T-cell (primary cell): ENCODE measurements around the gene LYRM4. TPM values are rescaled to one million over a fixed set of nuclear protein-coding genes. Genes with fewer than 3 reads are reported as not detected.
"Not testable (repeated sequence)": the region's sequence is repeated elsewhere in the genome, so short reads cannot be mapped to it uniquely, and the experiment has no call there.

Source experiments
- ATAC-seq, 4 experiments: fragments of 200-7000 bp in 3 of 4; fragments of 150-1000 bp in 1 of 4; cut with Tn5 transposase; replicated peaks in 1 of 4; 1 replicate in 3 of 4; 2 replicates in 1 of 4; pipeline ENCODE4 v1.10.0; 2021; ENCODE audit warnings: moderate library complexity in 3 of 4, mild to moderate bottlenecking in 2 of 4, moderate number of reproducible peaks in 1 of 4
- CTCF ChIA-PET, 2 donors: fragments of 300-600 bp; sonication (Branson Sonifier 250); formaldehyde crosslinking; loops; one replicate each; lab custom pipeline; 2022; ENCODE audit warnings: antibody characterized with exemption in 2 of 2; lab: Charles Lee
- POLR2A ChIA-PET, 2 donors: fragments of 300-600 bp; sonication (Branson Sonifier 250); formaldehyde crosslinking; loops; one replicate each; lab custom pipeline; 2022; ENCODE audit warnings: antibody characterized with exemption in 2 of 2; lab: Charles Lee
- DNase-seq, 35 experiments: peaks; one replicate each; pipeline versions ENCODE4 v3.0.0 to v3.0.0-alpha.2; 2013 to 2023
- H3K27ac ChIP-seq: one replicate; pipeline ENCODE4 v1.5.1; 2013; ENCODE audit warnings: low read length
- H3K27me3 ChIP-seq, 2 experiments: replicated peaks in 1 of 2; 1 replicate in 1 of 2; 2 replicates in 1 of 2; pipeline versions ENCODE4 v1.6.1 to v1.7.0; 2013; ENCODE audit warnings: low read length in 1 of 2, mixed read lengths in 1 of 2; ENCODE audit not compliant: control insufficient read depth in 2 of 2, insufficient read depth in 2 of 2; ENCODE audit errors: extremely low read depth in 1 of 2
- H3K36me3 ChIP-seq, 2 donors: 1 replicate in 1 of 2; 2 replicates in 1 of 2; pipeline versions ENCODE4 v1.6.1 to v1.7.0; 2013; ENCODE audit warnings: low read length in 1 of 2; ENCODE audit not compliant: control insufficient read depth in 2 of 2, insufficient read depth in 1 of 2; ENCODE audit errors: extremely low read depth in 1 of 2
- H3K4me1 ChIP-seq, 2 experiments: 1 replicate in 1 of 2; 2 replicates in 1 of 2; pipeline versions ENCODE4 v1.6.1 to v1.7.0; 2013; ENCODE audit warnings: low read length in 2 of 2, mixed read lengths in 1 of 2; ENCODE audit not compliant: insufficient read depth in 2 of 2, control insufficient read depth in 1 of 2; ENCODE audit errors: extremely low read depth in 1 of 2
- H3K4me3 ChIP-seq, 2 donors: 1 replicate in 1 of 2; 2 replicates in 1 of 2; pipeline versions ENCODE4 v1.5.1 to v1.7.0; 2013; ENCODE audit warnings: mild to moderate bottlenecking in 2 of 2, low read length in 1 of 2, moderate library complexity in 1 of 2; ENCODE audit not compliant: control insufficient read depth in 1 of 2; ENCODE audit errors: extremely low read depth in 1 of 2
- H3K9me3 ChIP-seq: 2 replicates; pipeline ENCODE4 v1.7.0; 2013
- H3K27ac Mint-ChIP-seq, 2 donors: one replicate each; pipeline ENCODE4 v1.8.0; 2020 to 2021; ENCODE audit warnings: mild to moderate bottlenecking in 2 of 2, mixed read lengths in 2 of 2
- H3K27me3 Mint-ChIP-seq, 2 donors: one replicate each; pipeline ENCODE4 v1.8.0; 2021 to 2022; ENCODE audit warnings: mixed read lengths in 2 of 2
- H3K36me3 Mint-ChIP-seq: one replicate; pipeline ENCODE4 v1.8.0; 2021; ENCODE audit warnings: mixed read lengths
- H3K4me1 Mint-ChIP-seq, 3 donors: one replicate each; pipeline ENCODE4 v1.8.0; 2020 to 2022; ENCODE audit warnings: mixed read lengths in 3 of 3, mild to moderate bottlenecking in 1 of 3
- H3K4me3 Mint-ChIP-seq, 3 donors: one replicate each; pipeline ENCODE4 v1.8.0; 2020 to 2022; ENCODE audit warnings: mild to moderate bottlenecking in 3 of 3, mixed read lengths in 3 of 3, moderate library complexity in 3 of 3
- H3K9me3 Mint-ChIP-seq, 3 donors: one replicate each; pipeline ENCODE4 v1.8.0; 2020 to 2022; ENCODE audit warnings: mixed read lengths in 3 of 3
- WGBS: methylation state at CpG from one replicate; pipeline ENCODE4 v1.1.5; 2013; ENCODE audit warnings: missing lambda C conversion rate; ENCODE audit not compliant: insufficient coverage; 5-methylcytosine and 5-hydroxymethylcytosine counted together
- total RNA-seq, 35 experiments: library from RNA in 6 of 35; stranded (reverse) in 6 of 35; fragments of 120-200 nt in 1 of 35; gene quantifications; one replicate each; pipeline versions ENCODE4 v1.2.1 to v1.2.4 and lab custom pipeline; 2013 to 2026

The LYRM4 gene
- total RNA-seq, 5 donors from 2014 or later (not counting 1 experiment from before 2014, with no cell fraction given) = 17.7 to 25.6 (median 20.4) TPM

GRCh38 chr6:5124526-5124925 lies 136.2 kb downstream of the LYRM4 start:
- Histone ChIP-seq H3K36me3 (no peaks in the 10 kb centered on the region), H3K27ac (no peak overlapping the region), H3K27me3 (no peaks in the 10 kb centered on the region), H3K4me1 (peaks cover 0 to 2% of the 10 kb centered on the region in 2 experiments), H3K9me3 (no peaks in the 10 kb centered on the region), H3K4me3 (no peak overlapping the region)
- Mint-ChIP-seq H3K4me1 (peaks cover 0 to 11% (median 0%) of the 10 kb centered on the region in 3 donors), H3K36me3 (peaks cover 3% of the 10 kb centered on the region), H3K9me3 (no peaks in the 10 kb centered on the region), H3K27me3 (no peaks in the 10 kb centered on the region), H3K4me3 (no peak overlapping the region), H3K27ac (no peak overlapping the region)
- DNase-seq = no peak
- ATAC-seq = no peak
- ChIA-PET CTCF (no interaction called here), POLR2A (no interaction called here)
- 89% methylated on average over 7 of the region's 8 CpGs for WGBS

GRCh38 chr6:5123296-5124143 lies 137.2 kb downstream of the LYRM4 start:
- Mint-ChIP-seq H3K27ac (no peak overlapping the region), H3K9me3 (no peaks in the 10 kb centered on the region), H3K27me3 (no peaks in the 10 kb centered on the region), H3K4me3 (no peak overlapping the region), H3K36me3 (no peaks in the 10 kb centered on the region), H3K4me1 (peaks cover 0 to under 1% (median 0%) of the 10 kb centered on the region in 3 donors)
- no peak overlapping the region for H3K27ac ChIP-seq
- DNase-seq = peak in 1 of 35 experiments; percentile 9
- peaks cover 0 to 2% of the 10 kb centered on the region in 2 experiments for H3K4me1 ChIP-seq
- ATAC-seq = no peak
- no peaks in the 10 kb centered on the region for H3K9me3 ChIP-seq
- H3K4me3 ChIP-seq = no peak overlapping the region
- no peaks in the 10 kb centered on the region for H3K27me3 ChIP-seq
- no peaks in the 10 kb centered on the region for H3K36me3 ChIP-seq
- CTCF ChIA-PET = no interaction called here
- 90% methylated on average over 15 of the region's 20 CpGs for WGBS
- POLR2A ChIA-PET = no interaction called here

- no peak overlapping the region for H3K27ac Mint-ChIP-seq
- POLR2A ChIA-PET = no interaction called here
- CTCF ChIA-PET = no interaction called here
- H3K36me3 ChIP-seq = no peaks in the 10 kb centered on the region
- ATAC-seq (no peak), DNase-seq (no peak)
- no peaks in the 10 kb centered on the region for H3K27me3 ChIP-seq
- H3K4me3 Mint-ChIP-seq = no peak overlapping the region
- H3K9me3 Mint-ChIP-seq = no peaks in the 10 kb centered on the region
- peaks cover 2% of the 10 kb centered on the region for H3K36me3 Mint-ChIP-seq
- no peaks in the 10 kb centered on the region for H3K27me3 Mint-ChIP-seq
- H3K4me1 Mint-ChIP-seq = no peaks in the 10 kb centered on the region
- H3K4me1 ChIP-seq = no peaks in the 10 kb centered on the region
- 94% methylated on average over 15 of the region's 18 CpGs for WGBS
- H3K27ac ChIP-seq = no peak overlapping the region
- no peaks in the 10 kb centered on the region for H3K9me3 ChIP-seq
- H3K4me3 ChIP-seq = no peak overlapping the region
Observed at GRCh38 chr6:5122504-5123112, 138.1 kb downstream of the LYRM4 start.

GRCh38 chr6:5121956-5122355 lies 138.8 kb downstream of the LYRM4 start:
- DNase-seq (no peak), ATAC-seq (no peak)
- 93% methylated on average over 6 of the region's 7 CpGs for WGBS
- H3K36me3 ChIP-seq = no peaks in the 10 kb centered on the region
- no peaks in the 10 kb centered on the region for H3K9me3 Mint-ChIP-seq
- no peak overlapping the region for H3K4me3 Mint-ChIP-seq
- no peak overlapping the region for H3K27ac ChIP-seq
- H3K27me3 Mint-ChIP-seq = no peaks in the 10 kb centered on the region
- no peak overlapping the region for H3K4me3 ChIP-seq
- H3K36me3 Mint-ChIP-seq = peaks cover 5% of the 10 kb centered on the region
- no peaks in the 10 kb centered on the region for H3K4me1 ChIP-seq
- H3K4me1 Mint-ChIP-seq = no peaks in the 10 kb centered on the region
- H3K27me3 ChIP-seq = no peaks in the 10 kb centered on the region
- CTCF ChIA-PET = no interaction called here
- no peaks in the 10 kb centered on the region for H3K9me3 ChIP-seq
- no peak overlapping the region for H3K27ac Mint-ChIP-seq
- POLR2A ChIA-PET = no interaction called here

- Mint-ChIP-seq H3K9me3 (no peaks in the 10 kb centered on the region), H3K27me3 (no peaks in the 10 kb centered on the region), H3K4me1 (no peaks in the 10 kb centered on the region), H3K4me3 (no peak overlapping the region), H3K27ac (no peak overlapping the region), H3K36me3 (peaks cover 5% of the 10 kb centered on the region)
- DNase-seq (no peak), ATAC-seq (no peak)
- 85% methylated on average over 5 of the region's 6 CpGs for WGBS
- no peaks in the 10 kb centered on the region for H3K36me3 ChIP-seq
- no peak overlapping the region for H3K4me3 ChIP-seq
- no peaks in the 10 kb centered on the region for H3K4me1 ChIP-seq
- H3K27ac ChIP-seq = no peak overlapping the region
- POLR2A ChIA-PET = no interaction called here
- CTCF ChIA-PET = no interaction called here
- no peaks in the 10 kb centered on the region for H3K9me3 ChIP-seq
- no peaks in the 10 kb centered on the region for H3K27me3 ChIP-seq
Observed at GRCh38 chr6:5121479-5121878, 139.3 kb downstream of the LYRM4 start.

- DNase-seq, H3K4me3 ChIP-seq, H3K27me3 Mint-ChIP-seq, POLR2A ChIA-PET, H3K36me3 ChIP-seq, H3K27ac ChIP-seq, H3K4me3 Mint-ChIP-seq, ATAC-seq, H3K36me3 Mint-ChIP-seq, H3K9me3 Mint-ChIP-seq, H3K9me3 ChIP-seq, H3K4me1 Mint-ChIP-seq, H3K27ac Mint-ChIP-seq, H3K27me3 ChIP-seq, H3K4me1 ChIP-seq: not testable (repeated sequence)
- CTCF ChIA-PET = interaction anchor here in 1 of 2 donors (0.5 kb wide), 1 partner anchor 21 kb away, joined by 3 read pairs; no protein-coding TSS in a partner anchor
- WGBS = 96% methylated on average over 4 of the region's 8 CpGs
Observed at GRCh38 chr6:5120543-5120942, 140.2 kb downstream of the LYRM4 start.
